IPS-18a (cell line): ENCODE measurements around the gene FASN.

ENCODE experiments used
- H3K27ac ChIP-seq: one replicate; pipeline ENCODE4 v1.5.1; 2013; ENCODE audit warnings: low read length
- H3K27me3 ChIP-seq: one replicate; pipeline ENCODE4 v1.6.1; 2013; ENCODE audit warnings: mild to moderate bottlenecking, low read length; ENCODE audit not compliant: control insufficient read depth, insufficient read depth
- H3K36me3 ChIP-seq: one replicate; pipeline ENCODE4 v1.6.1; 2013; ENCODE audit warnings: low read depth, low read length; ENCODE audit not compliant: control insufficient read depth
- H3K4me1 ChIP-seq: one replicate; pipeline ENCODE4 v1.6.1; 2013; ENCODE audit warnings: low read depth, low read length; ENCODE audit not compliant: control insufficient read depth
- H3K4me3 ChIP-seq: one replicate; pipeline ENCODE4 v1.5.1; 2013; ENCODE audit warnings: low read length
- H3K9ac ChIP-seq: one replicate; pipeline ENCODE4 v1.6.1; 2013; ENCODE audit warnings: mild to moderate bottlenecking, low read length, moderate library complexity
- H3K9me3 ChIP-seq: one replicate; pipeline ENCODE4 v1.6.1; 2013; ENCODE audit warnings: low read depth, low read length; ENCODE audit not compliant: control insufficient read depth

The FASN gene

DNA sequence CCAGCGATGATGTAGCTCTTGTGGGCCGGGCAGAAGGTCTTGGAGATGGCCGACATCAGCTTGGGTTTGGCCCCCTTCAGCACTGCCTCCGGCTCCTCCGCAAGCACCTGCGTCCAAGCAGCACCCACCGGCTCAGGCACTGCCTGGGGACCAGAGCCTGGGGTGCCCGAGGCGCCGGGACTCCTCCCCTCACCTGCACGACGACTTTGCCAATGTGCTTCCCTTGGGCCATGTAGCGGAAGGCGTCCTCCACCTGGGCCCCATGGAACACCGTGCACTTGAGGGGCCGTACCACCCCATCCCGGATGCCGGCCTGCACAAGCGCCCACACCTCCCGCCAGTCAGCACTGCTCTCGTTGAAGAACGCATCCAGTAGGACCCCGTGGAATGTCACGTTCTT lies 15.0 kb downstream of the FASN start:
- H3K27me3 ChIP-seq: no peaks in the 10 kb centered on the region
- H3K4me3 ChIP-seq: no peak overlapping the region
- H3K36me3 ChIP-seq: peaks cover 97% of the 10 kb centered on the region
- no peak overlapping the region for H3K9ac ChIP-seq
- H3K4me1 ChIP-seq: no peaks in the 10 kb centered on the region
- no peak overlapping the region for H3K27ac ChIP-seq
- H3K9me3 ChIP-seq: no peaks in the 10 kb centered on the region

DNA sequence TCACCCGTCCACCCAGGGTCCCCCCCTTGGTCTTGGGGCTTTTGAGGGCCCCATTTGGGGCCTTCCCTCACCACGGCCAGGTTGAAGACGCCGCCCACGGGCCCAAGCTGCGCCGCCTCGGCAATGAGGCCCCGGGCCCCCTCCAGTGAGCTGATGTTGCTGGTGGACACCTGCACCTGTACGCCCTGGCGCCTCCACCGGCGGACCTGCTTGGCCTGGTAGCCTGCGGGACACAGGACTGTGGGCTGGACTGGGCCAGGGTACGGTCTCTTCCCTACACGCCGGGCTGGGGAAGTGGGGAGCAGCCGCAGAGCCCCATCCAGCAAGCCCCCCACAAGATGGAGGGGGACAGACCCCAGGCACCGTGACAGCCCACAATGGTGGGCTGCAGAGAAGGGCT lies 15.6 kb downstream of the FASN start:
- H3K9me3 ChIP-seq: no peaks in the 10 kb centered on the region
- H3K9ac ChIP-seq: no peak overlapping the region
- no peaks in the 10 kb centered on the region for H3K4me1 ChIP-seq
- no peaks in the 10 kb centered on the region for H3K27me3 ChIP-seq
- H3K27ac ChIP-seq: no peak overlapping the region
- H3K4me3 ChIP-seq: no peak overlapping the region
- H3K36me3 ChIP-seq: peaks cover 92% of the 10 kb centered on the region

DNA sequence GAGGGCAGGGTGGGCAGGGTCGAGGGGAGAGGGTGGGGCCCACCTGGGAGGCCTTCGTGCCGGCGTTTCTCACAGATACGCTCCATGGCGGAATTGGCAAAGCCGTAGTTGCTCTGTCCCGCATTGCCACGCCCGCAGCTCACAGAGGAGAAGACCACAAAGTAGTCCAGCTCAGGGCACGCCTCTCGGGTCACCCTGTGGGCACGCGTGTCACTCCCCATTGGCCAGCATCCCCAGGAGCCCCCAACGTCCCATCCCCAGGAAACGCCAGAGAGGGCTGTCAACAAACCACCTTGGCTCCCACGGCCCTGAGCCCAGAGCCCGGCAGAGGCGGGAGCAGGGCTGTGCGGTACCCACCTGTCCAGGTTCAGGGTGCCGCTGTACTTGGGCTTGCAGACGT lies 16.1 kb downstream of the FASN start:
- Histone ChIP-seq H3K9ac (no peak overlapping the region), H3K4me1 (no peaks in the 10 kb centered on the region), H3K27ac (no peak overlapping the region), H3K36me3 (peaks cover 87% of the 10 kb centered on the region), H3K27me3 (no peaks in the 10 kb centered on the region), H3K4me3 (no peak overlapping the region), H3K9me3 (no peaks in the 10 kb centered on the region)

DNA sequence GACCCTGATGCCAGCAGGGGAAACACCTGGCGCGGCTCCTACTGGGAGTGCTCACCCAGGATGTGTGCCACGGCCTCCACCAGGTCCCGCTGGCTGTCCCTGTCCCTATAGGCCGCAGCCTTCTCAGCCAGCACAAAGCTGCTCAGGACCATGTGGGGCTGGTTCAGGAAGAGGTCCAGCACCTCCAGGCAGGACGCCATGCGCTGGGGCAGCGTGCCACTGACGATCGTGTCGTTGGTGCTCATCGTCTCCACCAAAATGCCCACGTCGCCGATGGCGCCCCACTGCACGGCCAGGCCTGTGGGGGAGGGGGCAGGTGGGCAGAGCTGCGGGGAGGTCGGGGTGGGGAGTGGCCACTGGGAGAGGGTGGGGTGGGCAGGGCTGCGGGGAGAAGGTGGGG lies 16.5 kb downstream of the FASN start:
- Histone ChIP-seq H3K4me3 (no peak overlapping the region), H3K4me1 (no peaks in the 10 kb centered on the region), H3K27me3 (no peaks in the 10 kb centered on the region), H3K27ac (no peak overlapping the region), H3K9ac (no peak overlapping the region), H3K36me3 (peaks cover 83% of the 10 kb centered on the region), H3K9me3 (no peaks in the 10 kb centered on the region)

DNA sequence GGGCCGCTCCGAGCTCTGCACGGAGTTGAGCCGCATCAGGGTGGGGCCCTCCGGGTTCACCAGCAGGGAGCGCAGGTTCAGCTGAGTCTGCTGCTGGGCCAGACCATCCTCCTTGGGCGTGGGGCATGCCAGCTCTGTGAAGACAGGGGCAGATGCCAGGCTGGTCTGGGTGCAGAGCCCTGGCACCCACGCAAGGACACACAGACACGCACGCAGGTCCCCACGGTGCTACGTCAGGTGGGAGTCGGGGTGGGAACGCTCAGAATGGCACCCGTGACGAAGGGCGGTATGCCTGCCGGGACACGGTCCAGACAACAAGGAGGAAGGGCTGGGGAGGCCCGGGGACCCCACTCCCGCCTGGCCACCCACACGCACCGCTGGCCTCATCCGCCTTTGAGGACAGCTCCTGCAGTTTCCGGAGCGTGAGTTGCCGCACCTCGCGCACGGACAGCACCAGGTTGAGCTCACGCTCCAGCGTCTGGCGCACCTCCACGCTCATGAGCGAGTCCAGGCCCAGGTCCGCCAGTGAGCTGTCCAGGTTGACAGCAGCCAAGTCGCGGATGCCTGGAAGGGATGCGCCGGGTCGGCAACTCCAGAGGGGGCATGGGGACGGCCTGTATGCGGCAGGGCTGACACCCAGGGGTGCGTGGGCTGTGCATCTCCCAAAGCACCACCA lies 17.1 kb downstream of the FASN start:
- H3K36me3 ChIP-seq: peaks cover 76% of the 10 kb centered on the region
- H3K4me1 ChIP-seq: no peaks in the 10 kb centered on the region

DNA sequence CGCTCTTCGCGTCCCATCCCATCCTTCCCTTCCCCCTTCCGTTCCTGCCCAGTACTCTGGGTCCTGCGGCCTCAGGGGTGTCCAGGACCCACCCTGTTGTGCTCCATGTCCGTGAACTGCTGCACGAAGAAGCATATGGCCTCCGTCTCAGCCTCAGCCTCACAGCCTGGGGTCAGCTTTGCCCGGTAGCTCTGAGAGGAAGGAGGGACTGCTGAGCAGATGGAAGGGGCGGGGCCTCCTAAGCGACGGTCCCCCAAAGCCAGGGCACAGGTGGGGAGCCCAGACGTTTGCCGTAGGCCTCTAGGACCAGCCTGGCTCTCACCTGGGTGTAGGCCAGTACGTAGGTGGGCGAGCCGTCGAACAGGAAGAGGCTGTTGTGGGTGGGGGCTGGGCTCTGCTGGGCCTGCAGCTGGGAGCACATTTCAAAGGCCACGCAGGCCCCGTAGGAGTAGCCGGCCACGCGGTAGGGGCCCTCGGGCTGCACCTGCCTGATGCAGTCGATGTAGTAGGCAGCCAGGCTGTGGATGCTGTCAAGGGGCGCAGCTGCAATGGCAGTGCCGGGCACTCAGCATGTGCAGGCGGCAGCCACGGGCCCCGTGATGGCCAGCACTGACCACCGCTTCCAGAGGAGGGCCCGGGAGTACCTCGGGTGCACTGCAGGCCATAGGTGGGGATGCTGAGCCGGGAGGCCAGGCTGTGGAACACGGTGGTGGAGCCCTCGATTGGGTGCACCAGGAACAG lies 17.8 kb downstream of the FASN start:
- Histone ChIP-seq H3K36me3 (peaks cover 69% of the 10 kb centered on the region), H3K27ac (no peak overlapping the region), H3K9me3 (no peaks in the 10 kb centered on the region), H3K4me1 (no peaks in the 10 kb centered on the region), H3K9ac (no peak overlapping the region), H3K4me3 (no peak overlapping the region), H3K27me3 (no peaks in the 10 kb centered on the region)

More for the DNA sequence above, 17.1 kb downstream of the FASN start:
- no peak overlapping the region for H3K27ac ChIP-seq
- no peaks in the 10 kb centered on the region for H3K27me3 ChIP-seq
- no peak overlapping the region for H3K4me3 ChIP-seq
- H3K9me3 ChIP-seq: no peaks in the 10 kb centered on the region
- no peak overlapping the region for H3K9ac ChIP-seq

DNA sequence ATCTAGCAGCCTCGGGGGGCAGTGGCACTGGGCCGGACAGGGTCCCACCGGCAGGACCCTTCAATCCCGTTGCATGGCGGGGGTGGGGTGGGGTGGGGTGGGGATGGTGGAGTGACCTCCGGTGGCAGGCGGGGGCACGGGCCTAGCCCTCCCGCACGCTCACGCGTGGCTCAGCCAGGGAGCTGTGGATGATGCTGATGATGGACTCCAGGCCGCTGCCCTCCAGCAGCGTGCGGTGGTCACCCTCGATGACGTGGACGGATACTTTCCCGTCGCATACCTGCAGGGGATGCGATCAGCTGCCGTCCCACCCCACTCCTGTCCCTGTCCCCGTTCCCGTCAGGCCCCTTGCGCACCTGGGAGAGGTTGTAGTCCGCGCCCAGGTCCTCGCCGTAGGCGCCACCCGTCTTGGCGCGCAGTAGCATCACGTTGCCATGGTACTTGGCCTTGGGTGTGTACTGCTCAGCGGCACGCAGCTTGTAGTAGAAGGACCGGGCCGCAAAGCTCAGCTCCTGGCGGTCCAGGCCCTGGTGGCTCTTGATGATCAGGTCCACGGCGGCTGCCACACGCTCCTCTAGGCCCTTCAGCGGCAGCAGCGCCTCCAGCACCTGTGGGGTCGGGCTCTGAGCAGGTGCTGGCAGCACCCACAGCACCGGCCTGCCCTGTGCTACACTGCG lies 18.9 kb downstream of the FASN start:
- Histone ChIP-seq H3K36me3 (peaks cover 58% of the 10 kb centered on the region), H3K4me1 (no peaks in the 10 kb centered on the region), H3K9me3 (no peaks in the 10 kb centered on the region), H3K4me3 (no peak overlapping the region), H3K27me3 (no peaks in the 10 kb centered on the region), H3K27ac (no peak overlapping the region), H3K9ac (no peak overlapping the region)

DNA sequence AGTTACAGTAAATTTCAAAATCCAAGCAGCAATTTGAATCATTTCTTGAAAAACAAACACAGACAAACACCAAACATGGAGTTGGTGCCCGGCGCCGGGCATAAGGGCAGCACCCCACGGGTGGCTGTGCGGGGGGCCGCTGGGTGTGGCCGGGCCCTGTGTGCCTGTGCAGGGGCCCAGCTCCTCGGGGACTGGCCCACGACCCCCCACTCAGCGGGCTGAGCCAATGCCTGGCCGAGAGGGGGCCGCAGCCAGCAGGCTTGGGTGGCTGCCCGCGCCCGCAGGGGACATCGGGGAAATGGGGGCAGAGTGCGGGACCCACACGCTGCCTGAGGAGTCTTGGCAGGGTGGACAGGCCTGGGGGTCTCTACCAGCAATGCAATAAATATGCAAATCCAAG lies 19.6 kb downstream of the FASN start:
- H3K4me1 ChIP-seq: no peaks in the 10 kb centered on the region
- no peak overlapping the region for H3K4me3 ChIP-seq
- no peak overlapping the region for H3K9ac ChIP-seq
- no peaks in the 10 kb centered on the region for H3K27me3 ChIP-seq
- no peak overlapping the region for H3K27ac ChIP-seq
- H3K36me3 ChIP-seq: peaks cover 51% of the 10 kb centered on the region
- H3K9me3 ChIP-seq: no peaks in the 10 kb centered on the region

DNA sequence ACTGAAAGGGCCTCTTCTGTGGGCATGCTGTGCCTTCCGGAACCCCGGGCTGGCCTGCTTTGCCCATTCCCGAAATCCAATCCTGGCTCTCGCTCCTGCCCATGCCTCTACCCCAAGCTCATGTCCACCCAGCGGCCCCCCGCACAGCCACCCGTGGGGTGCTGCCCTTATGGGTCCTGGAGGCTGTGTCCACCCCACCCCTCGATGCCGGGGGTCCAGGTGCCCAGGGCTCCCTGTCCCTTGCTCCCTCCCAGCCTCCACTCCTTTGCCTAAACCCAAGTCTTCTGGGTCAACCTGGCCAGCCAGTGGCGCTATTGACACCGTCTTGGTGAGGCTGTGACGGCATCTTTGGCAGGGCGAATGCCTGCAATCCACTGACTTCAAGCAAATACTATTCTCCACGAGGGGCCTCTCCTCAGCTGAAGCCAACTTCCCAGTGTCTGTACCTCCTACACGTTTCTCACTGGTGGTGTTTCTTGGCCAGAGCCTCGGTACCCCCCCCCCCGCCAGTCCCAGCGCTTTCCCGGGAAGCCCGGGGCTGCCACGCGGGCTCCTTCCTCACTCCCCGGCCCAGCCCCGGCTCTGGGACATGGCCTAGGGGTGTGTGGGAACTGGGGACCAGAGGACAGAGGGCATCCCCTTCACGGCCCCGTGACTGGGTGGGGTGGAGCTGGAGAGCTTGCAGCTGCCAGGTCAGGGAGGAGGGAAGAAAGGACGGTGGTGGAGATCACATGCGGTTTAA lies 20.2 kb downstream of the FASN start:
- no peaks in the 10 kb centered on the region for H3K27me3 ChIP-seq
- no peak overlapping the region for H3K27ac ChIP-seq
- no peak overlapping the region for H3K4me3 ChIP-seq
- no peaks in the 10 kb centered on the region for H3K4me1 ChIP-seq
- no peak overlapping the region for H3K9ac ChIP-seq
- H3K36me3 ChIP-seq: peaks cover 45% of the 10 kb centered on the region
- no peaks in the 10 kb centered on the region for H3K9me3 ChIP-seq

DNA sequence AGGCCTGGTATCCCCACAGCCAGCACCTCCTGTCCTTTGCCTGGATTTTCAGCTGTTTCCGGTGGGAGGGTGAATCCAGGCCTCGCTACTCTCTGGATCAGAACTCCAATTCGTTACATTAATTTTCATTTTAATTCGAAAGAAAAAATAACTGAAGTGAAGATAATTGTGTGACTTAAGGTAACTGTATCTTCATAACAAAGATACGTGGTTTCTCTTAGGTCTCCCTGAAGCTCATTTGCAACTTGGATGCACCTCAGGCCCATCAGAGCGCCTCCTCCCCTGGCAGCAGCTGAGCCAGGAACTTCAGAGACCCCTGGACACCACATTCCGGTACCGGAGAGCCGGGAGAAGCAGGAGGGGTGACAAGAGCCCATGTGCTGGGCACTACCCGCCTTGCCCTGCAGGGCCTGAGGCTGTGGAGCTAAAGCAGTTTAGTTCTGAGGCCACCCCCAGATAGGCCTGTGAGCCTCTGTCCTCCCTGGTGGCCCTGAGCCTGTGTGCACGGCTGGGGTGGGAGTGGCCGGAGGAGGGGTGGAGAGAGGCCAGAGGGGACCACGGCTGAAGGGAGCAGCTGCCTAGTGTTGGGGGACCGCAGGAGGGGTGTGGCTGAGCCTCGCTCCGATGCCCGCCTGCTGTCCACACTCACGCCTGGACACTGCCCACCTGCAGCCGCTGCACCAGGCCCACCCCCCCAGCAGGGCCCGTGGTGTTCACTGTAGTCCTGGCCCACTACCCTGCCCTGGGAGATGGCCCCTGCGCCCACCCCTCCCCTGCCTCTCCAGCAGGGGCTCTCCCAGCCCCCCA lies 21.0 kb downstream of the FASN start:
- H3K27me3 ChIP-seq: no peaks in the 10 kb centered on the region
- no peak overlapping the region for H3K4me3 ChIP-seq
- no peak overlapping the region for H3K27ac ChIP-seq
- peaks cover 37% of the 10 kb centered on the region for H3K36me3 ChIP-seq
- H3K9ac ChIP-seq: no peak overlapping the region
- H3K4me1 ChIP-seq: no peaks in the 10 kb centered on the region
- H3K9me3 ChIP-seq: no peaks in the 10 kb centered on the region
